GM21390 (cell line): ENCODE data around the gene UBFD1.
A peak's percentile ranks its signal among the peaks of the same experiment; 100 is the strongest.
"Not testable (repeated sequence)": the region's sequence is repeated elsewhere in the genome, so short reads cannot be mapped to it uniquely, and the experiment has no call there.

Experiments used
- ATAC-seq: cut with Tn5 transposase; IDR thresholded peaks from one replicate; pipeline ENCODE4 v1.9.1; 2021; ENCODE audit not compliant: unreplicated experiment

Gene UBFD1

DNA sequence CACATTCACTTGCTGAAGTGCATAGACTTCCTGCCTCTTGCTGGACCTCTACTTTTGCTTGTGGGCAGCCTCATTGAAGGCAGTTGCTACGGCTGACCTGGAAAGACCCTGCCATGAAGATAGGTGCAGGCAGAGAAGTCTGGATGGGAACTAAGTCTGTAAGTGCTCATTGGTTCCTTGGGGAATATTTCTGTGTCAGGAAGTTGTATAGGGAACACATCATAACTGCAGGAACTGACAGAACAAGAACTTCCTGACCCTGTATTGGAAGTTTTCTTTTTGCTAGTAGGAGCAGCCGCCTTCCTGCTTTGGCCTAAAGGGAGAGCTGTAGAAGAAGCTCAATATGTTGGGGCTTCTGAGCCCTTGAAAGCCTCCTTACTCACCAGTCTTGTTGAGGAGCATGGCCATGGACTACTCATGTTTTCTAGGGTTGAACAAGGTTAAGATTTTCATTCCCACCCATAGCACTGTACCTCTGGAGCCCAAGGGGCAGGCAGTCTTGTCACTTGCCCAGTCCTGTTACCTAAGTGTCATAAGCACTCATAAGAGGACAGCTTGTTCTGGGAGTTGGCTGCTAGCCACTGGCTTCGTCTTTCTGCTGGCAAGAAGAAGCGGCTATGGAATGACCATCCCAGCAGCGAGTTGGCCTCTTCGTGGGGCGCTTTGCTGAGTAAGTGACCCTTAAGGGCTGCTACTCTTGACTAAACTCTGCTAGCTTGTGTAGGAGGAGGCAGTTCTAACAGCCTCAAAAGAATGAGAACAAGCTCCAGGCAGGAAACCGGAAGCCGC lies 7.2 kb downstream of the UBFD1 start:
- ATAC-seq: no peak

DNA sequence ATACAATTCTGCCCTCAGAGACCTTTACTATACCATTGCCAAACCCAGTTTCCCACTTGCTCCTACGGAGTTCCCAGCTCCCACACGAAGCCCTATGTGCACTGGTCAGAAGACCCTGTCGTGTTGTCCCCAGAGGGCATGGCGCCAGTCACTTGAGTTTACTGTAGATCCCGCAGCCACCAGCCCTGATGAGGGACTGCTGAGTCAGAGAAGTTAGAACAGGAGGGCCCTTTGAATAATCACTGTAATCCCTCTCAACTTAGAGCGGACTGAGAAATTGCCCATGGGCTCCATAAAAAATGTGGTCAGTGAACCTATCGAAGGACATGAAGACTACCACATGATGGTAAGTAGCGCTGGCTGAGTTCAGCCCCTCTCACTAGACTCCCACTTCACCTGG lies 9.2 kb downstream of the UBFD1 start:
- ATAC-seq: no peak

DNA sequence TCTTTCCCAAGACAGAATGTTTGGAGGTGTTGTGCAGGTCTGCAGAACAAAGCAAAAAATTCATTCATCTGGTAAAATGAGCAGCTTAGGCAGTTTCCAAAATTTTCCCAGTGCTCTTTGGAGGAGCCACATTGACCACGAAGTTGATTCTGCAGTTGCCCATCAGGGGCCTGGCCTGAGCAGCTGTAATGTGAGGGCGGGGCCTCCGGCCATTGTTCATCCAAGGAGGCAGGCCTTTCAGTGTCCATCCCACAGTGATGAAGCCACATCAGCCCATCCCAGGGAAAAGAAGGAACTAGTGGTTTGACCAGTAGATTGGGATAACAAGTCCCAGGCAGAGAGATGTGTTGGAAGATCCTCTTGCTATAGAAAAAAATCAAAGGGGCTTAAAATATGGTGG lies 10.1 kb downstream of the UBFD1 start:
- ATAC-seq: no peak

DNA sequence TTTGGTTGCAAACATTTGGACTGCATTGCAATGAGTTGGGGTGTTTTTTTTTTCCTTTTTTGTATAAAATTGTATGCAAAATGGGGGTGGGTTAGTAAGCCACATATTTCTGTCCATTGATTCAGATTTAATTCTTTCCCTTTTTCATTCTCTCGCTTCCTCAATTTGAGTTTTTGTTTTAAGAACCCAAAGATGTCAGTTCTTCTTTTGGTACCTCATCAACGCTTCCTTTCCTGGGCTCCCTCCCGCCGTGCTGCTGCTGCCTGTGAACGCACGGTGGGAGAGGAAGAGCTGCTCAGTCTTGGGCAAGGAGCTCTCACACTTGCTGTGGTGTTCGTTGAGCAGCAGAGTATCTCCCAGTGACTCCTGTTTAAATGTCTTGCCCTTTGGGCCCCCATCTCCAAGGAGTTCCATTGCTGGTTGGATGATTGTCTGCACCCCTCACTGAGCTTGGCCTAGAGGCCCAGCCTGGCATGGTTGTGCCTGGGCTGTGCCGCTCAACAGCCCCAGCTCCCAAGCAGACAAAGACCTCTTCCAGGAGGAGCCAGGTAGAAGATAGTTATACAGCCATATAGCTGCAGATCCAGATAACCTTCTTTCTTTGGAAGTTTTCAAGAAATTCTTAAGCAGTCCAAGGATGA lies 13.6 kb downstream of the UBFD1 start:
- no peak for ATAC-seq

DNA sequence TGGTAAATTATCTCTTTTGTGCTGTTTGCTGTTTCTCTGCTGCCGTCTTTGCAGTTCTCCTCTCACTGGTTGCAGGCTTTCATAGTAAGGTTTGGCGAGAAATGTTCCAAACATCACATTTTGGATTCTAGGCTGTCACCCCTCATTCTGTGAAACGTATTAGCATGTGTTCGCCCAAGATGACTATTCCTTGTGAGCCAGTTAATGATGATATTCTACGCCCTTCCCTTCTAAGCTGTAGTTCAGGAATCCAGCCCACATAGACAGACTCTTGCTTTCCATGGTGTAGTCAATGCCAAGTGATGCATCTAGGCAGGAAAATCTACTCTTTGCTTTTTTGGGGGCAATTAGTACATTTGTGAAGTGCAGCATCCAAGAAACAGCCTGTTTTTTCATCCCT lies 14.4 kb downstream of the UBFD1 start:
- no peak for ATAC-seq

DNA sequence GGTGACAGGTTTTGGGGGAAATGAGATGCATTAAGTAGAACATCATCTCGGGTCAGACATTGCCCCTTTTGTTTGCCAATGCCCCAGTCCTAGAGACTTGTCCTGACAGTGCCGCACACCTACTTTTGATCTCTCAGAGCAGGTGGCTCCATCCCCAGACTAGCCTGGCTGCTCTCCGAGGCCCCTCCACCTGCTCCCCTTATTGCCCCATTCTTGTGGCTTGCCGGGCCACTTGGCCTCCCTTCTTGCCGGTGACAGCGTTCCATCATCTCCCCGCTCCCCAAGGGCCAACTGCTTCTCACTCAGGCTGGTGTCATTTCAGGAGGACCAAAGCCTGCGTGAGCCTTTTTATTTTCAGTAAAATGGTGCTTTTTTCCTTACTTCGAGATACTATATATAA lies 14.9 kb downstream of the UBFD1 start:
- no peak for ATAC-seq

DNA sequence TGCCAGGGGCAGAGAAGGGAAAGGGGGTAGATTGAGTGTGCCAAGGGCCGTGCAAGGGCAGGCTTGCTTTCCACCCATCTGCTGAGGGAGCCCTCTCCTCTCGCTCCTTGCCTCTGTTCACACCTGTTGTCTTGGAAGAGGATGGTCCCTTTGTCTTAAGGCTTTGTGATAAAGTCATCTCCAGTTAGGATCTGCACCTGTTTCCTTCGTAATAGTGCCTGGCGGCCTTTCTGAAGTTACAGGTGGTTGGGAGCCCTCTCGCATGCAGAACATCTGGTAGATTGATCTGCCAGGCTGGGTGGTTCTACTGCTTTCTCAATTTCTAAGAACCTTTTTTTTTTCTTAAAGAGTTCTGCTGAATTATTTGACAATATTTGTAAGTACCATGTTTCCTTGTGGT lies 16.3 kb downstream of the UBFD1 start:
- ATAC-seq: no peak

DNA sequence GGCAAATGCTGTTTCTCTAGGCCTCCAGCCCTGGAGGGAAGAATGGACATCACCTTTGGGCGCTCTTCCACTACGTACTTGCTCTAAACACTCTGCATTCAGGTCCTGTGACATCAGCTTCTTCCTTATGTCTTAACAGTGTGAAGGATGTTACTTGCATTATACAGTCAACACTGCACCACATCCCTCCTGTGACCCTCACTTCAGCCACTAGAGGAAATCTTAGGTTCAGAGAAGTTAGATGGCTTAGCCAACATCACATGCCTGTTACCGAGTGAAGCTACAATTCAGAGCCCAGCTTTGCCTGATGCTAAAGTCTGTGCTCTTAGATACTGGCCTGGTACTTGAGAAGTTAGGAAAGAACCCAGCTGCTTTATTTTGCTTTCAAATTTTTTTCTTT lies 18.3 kb downstream of the UBFD1 start:
- ATAC-seq: no peak

DNA sequence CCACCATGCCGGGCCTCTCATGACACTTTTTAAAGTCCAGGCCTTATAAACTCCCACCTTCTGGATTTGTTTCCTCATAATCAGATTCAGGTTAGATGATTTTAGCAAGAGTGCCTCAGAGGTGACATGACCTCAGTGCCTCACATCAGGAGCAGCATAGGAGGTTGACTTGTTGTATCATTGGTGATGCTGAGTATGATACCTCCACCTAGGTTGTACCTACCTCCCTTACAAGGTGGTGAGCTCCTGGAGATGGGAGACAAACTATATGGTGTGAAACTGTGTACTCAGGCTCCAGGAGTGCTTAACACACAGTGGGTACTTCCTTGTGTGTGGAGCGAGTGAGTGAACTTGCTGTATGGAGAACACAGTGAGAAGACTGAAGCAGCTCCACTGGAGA lies 20.0 kb downstream of the UBFD1 start:
- ATAC-seq: no peak

DNA sequence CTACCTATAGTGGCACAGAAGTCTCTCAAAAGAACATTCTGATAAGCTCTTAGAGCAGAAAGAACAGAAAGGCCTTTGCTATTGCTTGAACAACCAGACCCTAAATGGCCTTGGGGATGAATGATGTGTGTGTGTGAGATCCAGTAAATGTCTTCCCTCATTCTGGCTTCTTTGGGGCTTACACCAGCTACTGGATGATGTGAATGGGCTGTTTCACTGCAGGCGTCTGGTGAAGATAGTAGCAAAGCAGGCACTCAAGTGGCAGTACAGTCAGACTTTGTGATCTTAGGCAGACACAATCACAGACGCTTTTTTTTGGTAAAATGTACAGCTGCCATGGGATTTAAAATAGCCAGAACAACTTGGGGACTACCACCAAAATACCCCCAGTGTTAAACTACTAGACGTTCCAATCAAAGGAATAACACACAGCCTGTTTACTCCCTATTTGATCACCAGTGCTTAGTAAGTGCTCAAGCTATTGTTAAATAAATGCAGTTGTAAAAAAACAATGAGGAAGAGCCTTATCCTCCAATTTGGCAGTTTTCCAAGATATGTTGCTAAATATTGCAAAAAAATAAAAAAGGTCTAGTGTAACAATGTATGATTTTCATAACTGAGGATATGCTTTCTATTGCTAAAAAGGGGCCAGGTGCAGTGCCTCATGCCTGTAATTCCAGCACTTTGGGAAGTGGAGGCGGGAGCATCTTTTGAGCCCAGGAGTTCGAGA lies 20.7 kb downstream of the UBFD1 start:
- no peak for ATAC-seq

DNA sequence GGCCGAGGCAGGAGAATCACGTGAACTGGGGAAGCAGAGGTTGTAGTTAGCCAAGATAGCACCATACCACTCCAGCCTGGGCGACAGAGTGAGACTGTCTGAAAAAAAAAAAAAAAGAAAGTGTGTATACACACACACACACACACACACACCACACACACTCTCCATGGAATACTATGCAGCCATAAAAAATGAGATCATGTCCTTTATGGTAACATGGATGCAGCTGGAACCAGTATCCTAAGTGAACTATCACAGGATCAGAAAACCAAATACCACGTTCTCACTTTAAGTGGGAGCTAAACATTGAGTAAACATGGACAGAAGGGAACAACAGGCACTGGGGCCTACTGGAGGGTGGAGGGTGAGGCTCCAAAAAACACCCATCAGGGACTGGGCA lies 21.8 kb downstream of the UBFD1 start:
- no peak for ATAC-seq

DNA sequence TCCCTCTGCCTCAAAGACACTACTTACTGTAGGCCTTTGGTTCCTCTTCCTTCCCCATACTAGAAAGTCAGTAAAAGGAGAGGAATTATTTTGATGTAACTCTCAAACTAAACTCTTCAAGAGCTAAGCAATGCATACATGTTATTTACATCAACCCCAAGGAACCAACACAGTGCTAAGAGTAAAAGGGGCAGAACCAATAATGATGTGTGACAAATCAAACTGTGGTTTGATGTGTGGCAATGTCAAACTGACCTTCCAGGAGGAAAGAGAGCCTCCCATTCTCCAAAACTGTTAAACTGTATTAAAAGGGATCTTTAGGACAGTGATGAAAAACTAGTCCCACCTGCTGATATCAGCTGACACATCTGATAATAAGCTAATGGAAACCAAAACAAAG lies 22.9 kb downstream of the UBFD1 start:
- no peak for ATAC-seq

DNA sequence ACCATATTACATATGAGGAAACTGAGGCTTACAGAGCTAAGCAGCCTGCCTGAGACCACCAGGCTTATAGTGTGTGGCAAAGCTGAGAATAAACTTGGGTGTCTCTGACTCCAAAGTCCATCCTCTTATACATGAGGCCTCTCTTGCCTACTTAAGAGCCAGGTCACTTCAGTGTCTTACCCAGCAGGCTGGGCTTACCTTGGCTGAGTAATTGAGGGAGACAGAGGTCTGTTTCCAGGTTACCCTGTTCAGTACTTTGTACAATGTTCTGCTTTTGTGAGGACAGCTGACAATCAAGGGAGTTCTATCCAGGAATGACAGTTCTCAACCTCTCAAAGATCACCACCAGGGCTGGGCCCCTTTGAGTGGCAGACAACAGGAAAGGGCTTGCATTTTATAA lies 24.2 kb downstream of the UBFD1 start:
- ATAC-seq: no peak

DNA sequence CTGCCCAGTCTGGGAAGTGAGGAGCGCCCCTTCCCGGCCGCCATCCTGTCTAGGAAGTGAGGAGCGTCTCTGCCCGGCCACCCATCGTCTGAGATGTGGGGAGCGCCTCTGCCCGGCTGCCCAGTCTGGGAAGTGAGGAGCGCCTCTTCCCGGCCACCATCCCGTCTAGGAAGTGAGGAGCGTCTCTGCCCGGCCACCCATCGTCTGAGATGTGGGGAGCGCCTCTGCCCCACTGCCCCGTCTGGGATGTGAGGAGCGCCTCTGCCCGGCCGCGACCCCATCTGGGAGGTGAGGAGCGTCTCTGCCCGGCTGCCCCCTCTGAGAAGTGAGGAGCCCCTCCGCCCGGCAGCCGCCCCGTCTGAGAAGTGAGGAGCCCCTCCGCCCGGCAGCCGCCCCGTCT lies 25.7 kb downstream of the UBFD1 start:
- not testable (repeated sequence) for ATAC-seq

DNA sequence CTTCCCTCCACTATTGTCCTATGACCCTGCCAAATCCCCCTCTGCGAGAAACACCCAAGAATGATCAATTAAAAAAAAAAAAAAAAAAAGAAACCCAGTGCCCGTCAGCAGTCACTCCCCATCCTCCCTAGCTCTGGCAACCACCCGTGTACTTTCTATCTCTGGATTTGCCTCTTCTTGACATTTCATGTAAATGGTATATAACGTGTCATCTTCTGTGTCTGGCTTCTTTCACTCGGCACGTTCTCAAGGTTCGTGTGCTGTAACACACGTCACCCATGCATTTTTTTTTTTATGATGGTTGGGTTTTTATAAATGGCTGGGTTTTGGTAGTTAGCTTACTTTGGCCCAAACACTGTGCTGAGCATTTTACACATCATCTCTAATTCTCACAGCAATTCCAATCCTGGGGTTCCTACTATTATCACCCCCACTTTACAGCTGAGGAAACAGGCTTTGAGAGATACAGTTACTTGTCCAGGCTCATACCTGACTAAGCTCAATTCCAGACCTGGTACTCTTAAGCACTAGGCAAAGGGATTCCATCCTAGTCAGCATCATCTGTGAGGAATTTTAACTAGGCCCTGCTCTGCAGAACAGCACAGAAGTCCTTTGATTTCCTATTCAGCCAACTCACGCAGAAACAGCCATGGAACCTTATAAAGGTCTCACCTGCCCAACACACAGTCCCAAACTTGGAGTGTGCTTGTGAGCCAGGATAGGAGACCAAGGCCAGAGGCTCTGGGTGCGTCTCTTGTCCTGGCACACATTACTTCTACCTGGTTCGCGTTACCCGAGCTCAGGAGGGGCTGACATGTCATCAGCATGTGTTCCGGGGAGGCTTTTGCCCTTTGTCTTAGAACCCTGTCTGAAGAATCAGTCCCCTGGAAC lies 26.9 kb downstream of the UBFD1 start:
- ATAC-seq: no peak

DNA sequence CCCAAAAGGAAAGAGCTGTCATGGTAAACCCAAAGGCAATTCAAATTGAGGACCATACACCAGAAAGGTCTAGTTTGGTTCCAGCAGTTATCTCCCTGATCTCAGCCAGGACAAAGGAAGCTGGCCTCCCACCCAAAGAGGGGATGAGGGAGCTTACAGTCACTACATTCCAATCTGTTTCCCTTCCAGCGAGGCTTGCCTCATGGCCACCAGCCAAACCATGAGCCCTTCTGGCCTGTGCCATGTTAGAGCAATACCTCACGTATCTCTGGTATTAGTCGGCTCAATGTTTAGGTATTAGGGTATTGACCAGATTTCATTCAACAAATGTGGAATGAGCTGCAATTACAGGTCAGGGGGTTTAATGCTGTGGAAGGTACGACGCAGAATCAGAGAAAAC lies 30.2 kb downstream of the UBFD1 start:
- no peak for ATAC-seq

DNA sequence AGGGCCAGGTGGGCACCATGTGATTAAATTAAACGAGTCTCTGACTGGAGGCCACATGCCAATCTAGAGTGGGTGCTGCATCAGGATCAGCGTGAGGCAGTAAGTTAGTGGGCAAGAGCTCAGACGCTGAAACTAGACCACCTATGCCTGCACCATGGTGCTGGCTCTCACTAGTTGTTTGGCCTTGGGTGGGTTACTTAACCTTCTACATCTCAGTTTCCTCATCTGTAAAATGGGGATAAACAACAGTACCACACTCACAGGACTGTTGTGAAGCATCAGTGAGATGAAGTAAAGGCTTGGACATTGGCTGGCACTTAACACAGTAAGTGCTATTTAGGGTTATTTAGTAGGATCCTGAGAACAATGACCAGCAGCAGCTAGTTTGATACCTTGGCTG lies 32.7 kb downstream of the UBFD1 start:
- no peak for ATAC-seq

DNA sequence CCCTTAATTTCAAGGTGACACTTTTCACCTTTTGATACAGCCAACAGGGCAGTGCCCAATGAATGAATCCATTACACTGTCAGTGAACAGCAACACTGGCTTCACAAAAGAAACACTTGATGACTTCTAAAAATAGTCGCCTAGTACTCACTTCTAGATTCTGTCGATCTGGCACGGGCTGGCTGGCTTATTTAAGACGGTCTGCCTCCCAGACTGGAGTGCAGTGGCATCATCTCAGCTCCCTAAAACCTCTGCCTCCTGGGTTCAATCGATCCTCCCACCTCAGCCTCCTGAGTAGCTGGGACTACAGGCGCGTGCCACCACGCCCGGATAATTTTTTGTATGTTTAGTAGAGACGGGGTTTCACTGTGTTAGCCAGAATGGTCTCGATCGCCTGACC lies 36.7 kb downstream of the UBFD1 start:
- no peak for ATAC-seq

DNA sequence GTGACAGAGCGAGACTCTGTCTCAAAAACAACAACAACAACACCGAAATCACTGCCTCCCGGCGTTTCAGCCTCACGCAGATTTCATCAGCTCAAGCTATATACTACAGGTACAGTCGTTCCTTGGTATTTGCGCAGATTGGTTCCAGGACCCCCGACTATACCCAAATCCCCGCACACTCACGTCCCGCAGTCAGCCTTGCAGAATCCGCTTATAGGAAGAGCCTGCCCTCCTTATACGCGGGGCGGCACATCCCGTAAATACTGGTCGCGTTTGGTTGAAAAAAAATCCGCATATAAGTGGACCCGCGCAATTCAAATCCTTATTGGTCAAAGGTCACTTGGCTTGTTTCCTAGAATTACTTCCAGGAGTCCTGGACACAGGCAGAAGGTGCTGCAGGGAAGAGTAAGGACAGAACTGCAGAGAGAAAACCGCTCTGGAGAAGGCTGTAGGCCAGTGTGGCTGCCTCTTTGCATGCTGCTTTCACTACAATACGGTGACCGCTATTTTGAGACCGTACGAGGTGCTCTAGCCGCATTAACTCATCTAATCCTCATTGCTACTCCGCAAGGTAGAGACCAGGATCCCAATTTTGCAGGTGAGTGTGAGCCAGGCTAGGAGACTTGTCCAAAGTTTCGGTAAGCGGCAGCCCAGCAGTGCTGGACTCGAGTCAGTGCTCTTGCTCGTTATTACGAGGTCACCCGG lies 37.9 kb downstream of the UBFD1 start:
- ATAC-seq: no peak

DNA sequence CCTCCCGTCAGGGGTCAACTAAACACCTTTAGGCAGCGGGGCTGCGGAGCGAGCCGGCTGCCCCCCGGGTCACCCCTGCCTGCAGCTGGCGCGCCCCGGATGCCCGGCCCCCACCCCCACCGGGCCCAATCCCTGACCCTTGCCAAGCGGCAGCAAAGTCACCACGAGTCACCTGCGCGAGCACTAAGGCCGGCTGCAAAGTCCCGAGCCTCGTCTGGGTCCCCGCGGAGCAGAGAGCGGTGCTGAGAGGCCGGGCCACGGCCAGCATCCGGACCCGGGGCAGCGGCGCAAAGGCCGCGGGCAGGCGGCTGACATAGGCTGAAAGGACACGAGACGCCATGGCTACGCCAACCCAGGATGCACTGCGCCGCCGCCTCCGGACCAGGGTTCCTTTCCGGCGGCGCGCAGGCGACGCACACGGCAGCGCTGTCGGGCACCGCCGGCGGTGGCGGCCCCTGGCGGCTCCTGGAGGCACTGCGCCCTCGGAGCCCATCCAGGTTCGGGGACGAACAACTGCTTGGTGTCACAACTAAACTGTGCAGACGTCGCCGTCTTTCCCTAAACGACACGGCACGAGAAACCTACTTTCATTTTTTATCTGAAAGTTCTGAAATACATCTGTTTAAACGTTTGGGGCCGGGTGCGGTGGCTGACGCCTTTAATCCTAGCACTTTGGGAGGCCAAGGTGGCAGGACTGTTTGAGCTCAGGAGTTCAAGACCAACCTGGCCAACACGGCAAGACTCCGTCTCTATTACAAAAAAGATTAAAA lies 38.6 kb downstream of the UBFD1 start, which contains the start of gene NDUFAB1:
Gene NDUFAB1, minus strand, starts transcription at position 366 of the 770 bp plus-strand sequence. Its CDS starts 26 bp downstream, at position 340.
- peak; percentile 91 for ATAC-seq
